ENCODE measurements around the gene ZSWIM6. TPM values are rescaled to one million over a fixed set of nuclear protein-coding genes. Genes with fewer than 3 reads are reported as not detected.

ZSWIM6 gene
- total and polyA plus RNA-seq, 2 of the 4 experiments (the other 2 are of a cell fraction), result 10.8 to 14.1 TPM

GRCh38 chr5:61295365-61295764, 36.7 kb upstream of the ZSWIM6 start:
- H3K9me1 ChIP-seq (ENCODE audit: insufficient read depth, low read length), result peaks cover 19% of the 10 kb centered on the region
- H2AFZ ChIP-seq (replicated peaks; ENCODE audit: low read length, poor library complexity), result no peak overlapping the region
- no peak overlapping the region for H3K4ac ChIP-seq (ENCODE audit: low read depth, low read length)
- H4K8ac ChIP-seq (ENCODE audit: low read depth in 2 of 2, low read length in 2 of 2), result no peak overlapping the region
- no peak overlapping the region for H2BK120ac ChIP-seq (ENCODE audit: low read depth, low read length)
- peak overlapping the region; percentile 24; the same call in 1 of the 2 replicates for H3K23ac ChIP-seq (ENCODE audit: low read depth, low read length)
- H3K27me3 ChIP-seq (ENCODE audit: control insufficient read depth, insufficient read depth, low read length), result no peaks in the 10 kb centered on the region
- peaks cover 15 to 20% of the 10 kb centered on the region in 2 experiments; a peak in 3 of 4 replicates for H3K79me1 ChIP-seq (ENCODE audit: low read depth in 1 of 2, low read length in 2 of 2)
- no peaks in the 10 kb centered on the region for H3K9me3 ChIP-seq (ENCODE audit: control insufficient read depth, insufficient read depth, low read length)
- intact Hi-C loops (cut with micrococcal nuclease) (no loop called here), in situ Hi-C loops (cut with MboI; ENCODE audit: low sequenced_read_pairs) (no loop called here), dilution Hi-C loops (cut with HindIII; ENCODE audit: low sequenced_read_pairs, unreplicated experiment) (no loop called here)
- TF ChIP-seq RAD21 (IDR thresholded peaks at IDR 0.05; ENCODE audit: low read length), result no peak
- TF ChIP-seq MAFK (IDR thresholded peaks at IDR 0.05; ENCODE audit: low read depth, low read length), result no peak
- TF ChIP-seq CTCF (conservative IDR thresholded peaks at IDR 0.05; ENCODE audit: low read depth, low read length), result no peak
- H3K56ac ChIP-seq (ENCODE audit: extremely low read depth, insufficient read depth, low read length), result no peak overlapping the region
- no peak overlapping the region for H2AK9ac ChIP-seq (replicated peaks; ENCODE audit: low read depth, low read length, poor library complexity)
- H4K5ac ChIP-seq (ENCODE audit: low read depth, low read length), result no peak overlapping the region
- WGBS, 2 experiments (ENCODE audit: extremely low coverage in 2 of 2, insufficient read length in 1 of 2), result no CpG with 5 or more reads among the region's 2 CpGs
- H2BK5ac ChIP-seq (ENCODE audit: low read depth, low read length, poor library complexity, severe bottlenecking), result no peak overlapping the region
- H3K14ac ChIP-seq (replicated peaks; ENCODE audit: low read depth, low read length), result peak overlapping the region; percentile 24; the same call in 1 of the 2 replicates
- H2BK15ac ChIP-seq (ENCODE audit: low read depth, low read length), result 0 out of 3 replicates have a peak overlapping the region, but pooled peaks have one; percentile 55
- peak overlapping the region; percentile 75 for H3K18ac ChIP-seq (ENCODE audit: low read depth, low read length)
- peaks cover 21% of the 10 kb centered on the region for H3K4me1 ChIP-seq (ENCODE audit: control insufficient read depth, insufficient read depth, low read length)
- no TSS peak for BruUV-seq (replicated peaks)
- no peak overlapping the region for H3K4me3 ChIP-seq (ENCODE audit: insufficient read depth, low read depth, low read length)
- no peak overlapping the region; the same call in 1 of the 2 replicates for H4K91ac ChIP-seq (ENCODE audit: insufficient read depth, low read depth, low read length)
- H3K4me2 ChIP-seq (ENCODE audit: low read depth, low read length), result no peak overlapping the region
- DNase-seq (no peak), ATAC-seq (ENCODE audit: low read depth) (no peak)
- H2BK20ac ChIP-seq (ENCODE audit: low read depth, low read length), result no peak overlapping the region
- CTCF ChIA-PET, result no interaction called here
- no peak overlapping the region for H3K27ac ChIP-seq (ENCODE audit: insufficient read depth, low read length)
- H3K36me3 ChIP-seq (ENCODE audit: control insufficient read depth, insufficient read depth, low read length), result no peaks in the 10 kb centered on the region
- H4K20me1 ChIP-seq (ENCODE audit: insufficient read depth, low read length), result no peaks in the 10 kb centered on the region
- H2AK5ac ChIP-seq (ENCODE audit: low read depth, low read length), result peak overlapping the region; percentile 61; the same call in 1 of the 2 replicates
- no peak overlapping the region for H3K9ac ChIP-seq (ENCODE audit: low read depth, low read length)
- POLR2A ChIA-PET (ENCODE audit: unreplicated experiment), result no interaction called here
